HG03354 (cell line): ENCODE results near the gene CNOT3.
"Not testable (repeated sequence)": the region's sequence is repeated elsewhere in the genome, so short reads cannot be mapped to it uniquely, and the experiment has no call there.

ENCODE experiments used
- ATAC-seq: cut with Tn5 transposase; IDR thresholded peaks from one replicate; pipeline ENCODE4 v1.9.1; 2021; ENCODE audit warnings: mild to moderate bottlenecking; ENCODE audit not compliant: unreplicated experiment, poor library complexity, severe bottlenecking

The CNOT3 gene

DNA sequence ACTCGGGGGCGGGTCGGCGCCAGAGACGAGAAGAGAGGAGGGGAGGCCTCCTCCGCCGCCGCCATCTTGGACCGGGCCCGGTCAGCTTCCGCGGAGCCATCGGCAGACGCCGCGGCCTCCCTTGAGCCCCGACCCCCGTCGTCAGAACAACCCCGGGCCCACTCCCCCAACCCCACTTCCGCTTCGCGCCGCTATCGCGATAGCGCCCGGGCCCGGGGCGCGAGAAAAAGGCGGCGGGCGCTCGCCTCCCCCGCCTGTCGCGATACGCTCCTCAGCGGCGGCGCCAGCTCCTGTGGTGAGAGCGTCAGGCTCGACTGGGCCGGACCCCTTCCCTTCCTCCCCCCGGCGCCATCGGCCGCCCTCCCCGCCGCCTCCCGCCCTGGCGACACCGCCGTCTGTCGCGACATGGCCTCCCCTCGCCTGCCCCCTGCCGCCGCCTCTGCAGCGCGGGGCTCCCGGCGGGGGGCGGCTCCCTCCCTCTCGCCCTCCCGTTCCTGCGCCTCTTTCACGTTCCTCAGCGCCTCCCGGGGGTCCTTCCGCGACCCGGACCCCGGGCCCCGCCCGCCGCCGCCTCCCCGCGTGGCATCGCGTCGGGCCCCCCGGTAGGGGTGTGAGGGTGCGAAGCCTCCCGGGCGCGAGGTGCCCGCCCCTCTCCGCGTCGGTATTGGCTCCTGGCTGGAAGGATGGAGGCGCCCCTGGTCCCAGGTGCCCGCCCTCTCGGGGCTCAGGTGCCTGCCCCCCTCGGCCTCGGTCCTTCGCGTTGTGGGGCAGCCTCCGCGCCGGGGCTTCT, at the start of gene CNOT3:
CNOT3 (plus strand) TSS at position 64 of the 790 bp plus-strand sequence. CDS start 5,217 bp downstream, outside the sequence.
- ATAC-seq = no peak

- no peak for ATAC-seq
Measured at GRCh38 chr19:54094426-54095000, 43.0 kb upstream of the CNOT3 start.

- ATAC-seq = no peak
Measured at GRCh38 chr19:54095136-54095858, 42.3 kb upstream of the CNOT3 start.

DNA sequence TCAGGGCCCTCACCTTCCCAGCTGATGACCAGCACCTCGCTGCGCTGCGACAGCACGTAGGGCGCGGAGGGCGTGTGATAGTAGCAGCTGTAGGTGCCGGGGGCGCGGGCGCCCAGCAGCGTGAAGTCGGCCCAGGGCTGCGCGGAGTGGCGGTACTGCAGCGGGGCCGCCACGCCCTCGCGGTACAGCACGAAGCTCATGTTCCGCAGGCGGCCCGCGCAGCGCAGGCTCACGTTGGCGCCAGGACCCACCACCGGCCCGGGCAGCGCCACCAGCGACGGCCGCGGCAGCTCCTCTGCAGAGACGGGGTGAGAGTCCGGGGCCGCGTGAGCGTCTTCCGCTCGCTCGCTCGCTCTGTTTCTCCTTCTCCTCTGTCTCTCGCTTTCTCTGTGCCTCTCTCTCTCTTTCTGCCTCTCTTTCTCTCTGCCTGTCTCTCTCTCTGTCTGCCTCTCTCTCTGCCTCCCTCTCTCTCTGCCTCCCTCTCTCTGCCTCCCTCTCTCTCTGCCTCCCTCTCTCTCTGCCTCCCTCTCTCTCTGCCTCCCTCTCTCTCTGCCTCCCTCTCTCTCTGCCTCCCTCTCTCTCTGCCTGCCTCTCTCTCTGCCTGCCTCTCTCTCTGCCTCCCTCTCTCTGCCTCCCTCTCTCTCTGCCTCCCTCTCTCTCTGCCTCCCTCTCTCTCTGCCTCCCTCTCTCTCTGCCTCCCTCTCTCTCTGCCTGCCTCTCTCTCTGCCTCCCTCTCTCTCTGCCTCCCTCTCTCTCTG, 41.5 kb upstream of the CNOT3 start:
- not testable (repeated sequence) for ATAC-seq

DNA sequence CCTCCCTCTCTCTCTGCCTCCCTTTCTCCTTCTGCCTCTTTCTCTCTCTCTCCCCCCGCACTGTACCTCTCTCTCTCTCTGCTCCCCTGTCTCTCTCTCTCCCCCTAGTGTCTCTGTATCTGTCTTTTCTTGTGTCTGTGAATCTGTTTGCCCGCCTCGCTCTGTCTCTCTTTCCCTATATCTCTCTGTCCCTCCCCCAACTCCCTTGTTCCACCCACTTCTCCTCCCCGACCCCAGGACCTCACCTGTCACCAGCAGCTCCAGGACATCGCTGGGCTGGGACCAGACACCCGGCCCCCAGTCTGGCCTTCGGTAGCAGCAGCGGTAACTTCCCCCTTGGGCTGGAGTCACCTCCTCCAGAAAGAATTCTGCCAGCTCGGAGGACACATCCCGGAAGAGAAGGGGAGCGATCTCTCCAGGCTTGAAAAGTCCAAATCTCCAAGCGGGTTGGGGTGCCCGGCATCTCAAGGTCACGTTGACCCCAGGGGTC, 40.9 kb upstream of the CNOT3 start:
- no peak for ATAC-seq

GRCh38 chr19:54099190-54099902, 38.2 kb upstream of the CNOT3 start:
- ATAC-seq = no peak

DNA sequence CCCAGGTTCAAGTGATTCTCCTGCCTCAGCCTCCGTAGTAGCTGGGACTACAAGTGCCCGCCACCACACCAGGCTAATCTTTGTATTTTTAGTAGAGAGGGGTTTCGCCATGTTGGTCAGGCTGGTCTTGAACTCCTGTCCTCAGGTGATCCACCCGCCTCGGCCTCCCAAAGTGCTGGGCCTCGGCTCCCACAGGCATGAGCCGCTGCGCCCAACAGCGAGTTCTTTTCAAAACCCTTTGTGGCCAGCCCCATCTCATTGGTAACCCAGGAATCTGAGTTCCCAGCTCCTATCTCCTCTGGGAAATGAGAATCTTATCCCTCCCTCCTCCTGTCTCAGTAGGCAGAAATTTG, 37.7 kb upstream of the CNOT3 start:
- ATAC-seq = not testable (repeated sequence)

- ATAC-seq = no peak
Measured at GRCh38 chr19:54100561-54100960, 37.0 kb upstream of the CNOT3 start, which contains the start of gene OSCAR. Gene OSCAR, minus strand, starts transcription at chr19:54100803. Its CDS starts 11 bp downstream, at chr19:54100792.

GRCh38 chr19:54102421-54103169, 35.0 kb upstream of the CNOT3 start, which contains the start of gene NDUFA3:
Gene NDUFA3, plus strand, starts transcription at chr19:54102855. Its CDS starts 24 bp downstream, at chr19:54102879.
- peak; percentile 94 for ATAC-seq

GRCh38 chr19:54104998-54105715, 32.4 kb upstream of the CNOT3 start:
- ATAC-seq = no peak

- ATAC-seq = no peak
Measured at GRCh38 chr19:54105796-54106195, 31.8 kb upstream of the CNOT3 start.

DNA sequence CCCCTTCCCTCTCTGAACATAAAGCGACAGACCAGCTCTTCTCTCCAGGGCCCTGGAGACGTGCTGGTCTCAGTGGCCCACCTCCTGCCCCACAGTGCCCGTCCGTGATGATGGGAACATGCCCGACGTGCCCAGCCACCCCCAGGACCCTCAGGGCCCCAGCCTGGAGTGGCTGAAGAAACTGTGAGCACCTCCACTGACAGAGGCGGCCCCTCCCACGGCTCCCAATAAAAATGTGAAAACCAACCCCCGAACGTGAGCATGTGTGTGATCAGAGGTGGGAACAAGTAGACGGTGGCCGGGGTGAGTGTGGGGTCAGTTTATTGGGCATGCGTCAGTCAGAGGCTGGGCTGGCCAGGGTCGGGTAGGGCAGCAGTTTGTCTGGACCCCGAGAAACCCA, 30.8 kb upstream of the CNOT3 start:
- ATAC-seq = no peak

GRCh38 chr19:54107876-54108490, 29.6 kb upstream of the CNOT3 start:
- ATAC-seq = no peak

GRCh38 chr19:54108496-54108895, 29.1 kb upstream of the CNOT3 start:
- ATAC-seq = no peak

GRCh38 chr19:54109651-54110050, 27.9 kb upstream of the CNOT3 start:
- no peak for ATAC-seq

- no peak for ATAC-seq
Measured at GRCh38 chr19:54114340-54115108, 23.0 kb upstream of the CNOT3 start.
